NCI-H524 (cell line): ENCODE results near the gene SEC11C.

Experiments used
- DNase-seq, 2 experiments: peaks; one replicate each; lab custom pipeline; 2025; lab: John Stamatoyannopoulos, UW

Gene SEC11C

GRCh38 chr18:59139615-59140301, at the start of gene SEC11C:
TSS of gene SEC11C (plus strand) at chr18:59139884. CDS start at chr18:59139949, 65 bp downstream.
- DNase-seq: peak; percentile 95 to 96

- no peak for DNase-seq
Observed at GRCh38 chr18:59090966-59091603, 48.6 kb upstream of the SEC11C start.

GRCh38 chr18:59093668-59094067, 46.0 kb upstream of the SEC11C start:
- DNase-seq: no peak

- no peak for DNase-seq
Observed at GRCh38 chr18:59094569-59094968, 45.1 kb upstream of the SEC11C start.

- peak; percentile 65 to 92 for DNase-seq
Observed at GRCh38 chr18:59096098-59096789, 43.4 kb upstream of the SEC11C start.

- peak in 1 of 2 experiments; percentile 15 for DNase-seq
Observed at GRCh38 chr18:59101830-59102414, 37.8 kb upstream of the SEC11C start.

GRCh38 chr18:59109375-59109774, 30.3 kb upstream of the SEC11C start:
- peak; percentile 13 to 70 for DNase-seq

GRCh38 chr18:59114160-59114559, 25.5 kb upstream of the SEC11C start:
- DNase-seq: no peak

- DNase-seq: peak in 1 of 2 experiments; percentile 65
Observed at GRCh38 chr18:59123588-59124369, 15.9 kb upstream of the SEC11C start.

- DNase-seq: no peak
Observed at GRCh38 chr18:59124370-59124704, 15.3 kb upstream of the SEC11C start.

GRCh38 chr18:59127047-59127446, 12.6 kb upstream of the SEC11C start:
- no peak for DNase-seq

GRCh38 chr18:59129951-59130703, 9.6 kb upstream of the SEC11C start:
- DNase-seq: no peak

GRCh38 chr18:59132810-59133465, 6.7 kb upstream of the SEC11C start:
- DNase-seq: no peak

- peak; percentile 91 to 92 for DNase-seq
Observed at GRCh38 chr18:59139291-59139614, 431 bp upstream of the SEC11C start.

GRCh38 chr18:59140302-59140885, 710 bp downstream of the SEC11C start:
- peak in 1 of 2 experiments; percentile 40 for DNase-seq

GRCh38 chr18:59141294-59142068, 1.8 kb downstream of the SEC11C start:
- no peak for DNase-seq

GRCh38 chr18:59142274-59142673, 2.6 kb downstream of the SEC11C start:
- DNase-seq: no peak

GRCh38 chr18:59142800-59143416, 3.2 kb downstream of the SEC11C start:
- peak in 1 of 2 experiments; percentile 33 for DNase-seq

- DNase-seq: no peak
Observed at GRCh38 chr18:59143441-59143840, 3.8 kb downstream of the SEC11C start.
